ENCODE results near the gene CABYR. TPM values are rescaled to one million over a fixed set of nuclear protein-coding genes. Genes with fewer than 3 reads are reported as not detected.

Gene CABYR
- total RNA-seq, 2 experiments from 2014 or later: 1.3 to 2.1 TPM

DNA sequence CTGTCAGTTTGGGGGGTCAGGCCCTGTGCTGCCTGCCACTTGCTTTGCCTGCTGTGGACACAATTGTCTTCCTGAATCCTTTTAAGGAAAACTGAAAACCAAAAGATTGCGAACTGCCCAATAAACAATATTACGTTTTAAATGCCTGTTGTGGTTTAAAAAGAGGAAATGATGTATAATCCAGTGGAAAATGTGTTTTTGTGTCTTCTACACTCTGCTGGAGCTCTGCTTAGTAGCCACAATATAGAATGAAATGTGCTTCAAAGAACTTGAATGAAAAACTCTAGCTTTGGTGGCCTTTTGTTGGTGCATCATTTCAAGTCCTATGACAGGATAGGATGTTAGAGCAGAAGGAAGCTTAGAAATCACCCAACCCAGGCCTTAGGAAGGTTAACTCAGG is 23.2 kb upstream of the CABYR start:
- Mint-ChIP-seq H3K4me1 (ENCODE audit: low read depth) (peaks cover 39% of the 10 kb centered on the region), H3K4me3 (no peak overlapping the region), H3K36me3 (ENCODE audit: low read depth) (peaks cover 27% of the 10 kb centered on the region), H3K27me3 (no peaks in the 10 kb centered on the region), H3K27ac (peak overlapping the region; percentile 81), H3K9me3 (no peaks in the 10 kb centered on the region)
- POLR2A ChIA-PET: interaction anchor here (1.0 to 2.3 kb wide), 2 partner anchors 11 to 23 kb away, joined by 3 to 8 read pairs; no protein-coding TSS in a partner anchor
- ATAC-seq (peak; percentile 41), DNase-seq (no peak)
- TF ChIP-seq, protein P1, sequence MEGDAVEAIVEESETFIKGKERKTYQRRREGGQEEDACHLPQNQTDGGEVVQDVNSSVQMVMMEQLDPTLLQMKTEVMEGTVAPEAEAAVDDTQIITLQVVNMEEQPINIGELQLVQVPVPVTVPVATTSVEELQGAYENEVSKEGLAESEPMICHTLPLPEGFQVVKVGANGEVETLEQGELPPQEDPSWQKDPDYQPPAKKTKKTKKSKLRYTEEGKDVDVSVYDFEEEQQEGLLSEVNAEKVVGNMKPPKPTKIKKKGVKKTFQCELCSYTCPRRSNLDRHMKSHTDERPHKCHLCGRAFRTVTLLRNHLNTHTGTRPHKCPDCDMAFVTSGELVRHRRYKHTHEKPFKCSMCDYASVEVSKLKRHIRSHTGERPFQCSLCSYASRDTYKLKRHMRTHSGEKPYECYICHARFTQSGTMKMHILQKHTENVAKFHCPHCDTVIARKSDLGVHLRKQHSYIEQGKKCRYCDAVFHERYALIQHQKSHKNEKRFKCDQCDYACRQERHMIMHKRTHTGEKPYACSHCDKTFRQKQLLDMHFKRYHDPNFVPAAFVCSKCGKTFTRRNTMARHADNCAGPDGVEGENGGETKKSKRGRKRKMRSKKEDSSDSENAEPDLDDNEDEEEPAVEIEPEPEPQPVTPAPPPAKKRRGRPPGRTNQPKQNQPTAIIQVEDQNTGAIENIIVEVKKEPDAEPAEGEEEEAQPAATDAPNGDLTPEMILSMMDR (IDR thresholded peaks at IDR 0.05): no peak
- CTCF ChIA-PET: interaction anchor here (1.1 to 2.9 kb wide), 6 partner anchors 25 to 197 kb away, joined by 3 to 10 read pairs (median 4); no protein-coding TSS in a partner anchor
- intact Hi-C loops (cut with micrococcal nuclease): loop anchor here (2.0 to 5.0 kb wide), 2 partner anchors 38 to 97 kb away; no protein-coding TSS in a partner anchor

DNA sequence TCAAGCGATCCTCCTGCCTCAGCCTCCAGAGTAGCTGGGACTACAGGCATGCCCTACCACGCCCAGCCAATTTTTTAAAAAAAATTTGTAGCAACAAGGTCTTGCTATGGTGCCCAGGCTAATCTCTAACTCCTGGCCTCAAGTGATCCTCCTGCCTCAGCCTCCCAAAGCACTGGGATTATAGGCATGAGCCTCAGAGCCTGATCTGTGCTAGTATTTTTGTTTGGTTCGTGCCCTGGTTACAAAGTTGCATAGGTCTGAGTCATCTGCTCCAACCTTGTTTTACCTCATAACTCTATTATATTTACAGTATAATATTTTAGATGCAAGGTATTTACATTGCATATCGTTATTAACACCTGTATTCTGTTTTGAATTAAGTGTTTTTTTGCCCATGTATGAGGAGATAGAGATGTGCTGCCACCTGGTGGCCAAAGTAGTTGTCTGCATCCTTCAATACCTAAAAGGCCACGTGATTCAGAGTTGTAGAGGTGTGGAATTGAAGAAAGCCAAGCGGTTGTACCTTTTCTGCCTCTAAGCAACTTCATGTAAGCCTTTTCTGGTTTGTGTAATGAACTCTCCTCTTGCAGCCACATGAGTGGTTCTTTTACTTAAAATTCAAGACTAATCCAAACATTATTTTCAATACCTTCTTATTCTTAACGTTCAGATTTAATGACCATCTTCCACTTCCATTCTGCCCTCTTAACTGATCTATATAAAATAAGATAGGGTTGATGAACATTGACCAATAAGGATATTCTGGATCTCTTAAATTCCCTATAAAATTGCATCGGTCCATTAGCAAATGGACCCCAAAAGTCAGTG is 19.9 kb upstream of the CABYR start:
- peak; percentile 80 for ATAC-seq
- intact Hi-C loops (cut with micrococcal nuclease): loop anchor here (2.0 to 5.0 kb wide), 2 partner anchors 42 to 154 kb away; no protein-coding TSS in a partner anchor
- Mint-ChIP-seq H3K4me3 (no peak overlapping the region), H3K27ac (no peak overlapping the region), H3K9me3 (no peaks in the 10 kb centered on the region), H3K36me3 (ENCODE audit: low read depth) (peaks cover 39% of the 10 kb centered on the region), H3K27me3 (no peaks in the 10 kb centered on the region), H3K4me1 (ENCODE audit: low read depth) (peaks cover 24% of the 10 kb centered on the region)
- ChIA-PET CTCF (interaction anchor here (0.7 to 1.8 kb wide), 16 partner anchors 14 to 496 kb away, joined by 3 to 5 read pairs (median 4); no protein-coding TSS in a partner anchor), POLR2A (no interaction called here)
- peak; percentile 90 for DNase-seq
- TF ChIP-seq, protein P1 (IDR thresholded peaks at IDR 0.05): peak; percentile 95

DNA sequence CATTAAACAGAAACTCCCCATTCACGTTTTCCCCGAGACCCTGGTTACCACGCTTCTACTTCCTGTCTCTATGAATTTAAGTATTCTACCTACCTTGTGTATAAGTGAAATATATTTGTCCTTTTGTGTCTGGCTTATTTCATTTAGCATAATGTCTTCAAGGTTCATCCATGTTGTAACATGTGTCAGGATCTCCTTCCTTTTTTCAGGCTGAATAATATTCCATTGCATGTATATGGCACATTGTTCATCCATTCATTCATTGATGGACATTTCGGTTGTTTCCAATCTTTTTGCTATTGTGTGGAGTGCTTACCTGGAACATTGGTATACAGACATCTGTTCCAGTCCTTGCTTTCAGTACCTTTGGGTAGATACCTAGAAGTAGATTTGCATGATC is 18.2 kb upstream of the CABYR start:
- H3K9me3 Mint-ChIP-seq: no peaks in the 10 kb centered on the region
- ChIA-PET CTCF (interaction anchor here (1.1 to 1.8 kb wide), 2 partner anchors 11 to 13 kb away, joined by 3 to 5 read pairs; no protein-coding TSS in a partner anchor), POLR2A (no interaction called here)
- H3K4me1 Mint-ChIP-seq (ENCODE audit: low read depth): peaks cover 7% of the 10 kb centered on the region
- no peak overlapping the region for H3K4me3 Mint-ChIP-seq
- intact Hi-C loops (cut with micrococcal nuclease): loop anchor here (10.0 kb wide), 1 partner anchor 296 kb away; no protein-coding TSS in a partner anchor
- no peak overlapping the region for H3K27ac Mint-ChIP-seq
- ATAC-seq (no peak), DNase-seq (no peak)
- H3K36me3 Mint-ChIP-seq (ENCODE audit: low read depth): peaks cover 36% of the 10 kb centered on the region
- H3K27me3 Mint-ChIP-seq: no peaks in the 10 kb centered on the region
- TF ChIP-seq, protein P1 (IDR thresholded peaks at IDR 0.05): no peak

DNA sequence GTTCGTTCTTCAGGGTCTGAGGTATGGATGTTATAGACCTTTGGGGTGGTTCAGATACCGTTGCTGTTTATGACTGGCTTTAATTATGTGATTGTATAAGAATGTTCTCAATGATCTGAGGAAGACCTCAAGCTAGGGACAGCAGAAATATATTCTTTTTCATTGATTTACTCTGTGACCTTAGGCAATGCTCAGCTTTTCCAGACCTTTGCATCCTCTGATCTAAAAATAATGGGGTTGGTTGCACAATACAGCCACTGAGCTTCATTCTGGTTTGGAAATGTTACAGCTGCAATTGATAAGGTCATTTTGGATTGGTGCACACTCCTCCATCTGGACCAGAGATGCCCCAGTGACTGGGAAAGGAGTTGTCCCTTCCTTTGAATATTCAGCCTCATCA is 17.2 kb upstream of the CABYR start:
- Mint-ChIP-seq H3K36me3 (ENCODE audit: low read depth) (peaks cover 32% of the 10 kb centered on the region), H3K9me3 (no peaks in the 10 kb centered on the region), H3K27me3 (no peaks in the 10 kb centered on the region), H3K4me1 (ENCODE audit: low read depth) (peaks cover 3% of the 10 kb centered on the region), H3K27ac (no peak overlapping the region), H3K4me3 (no peak overlapping the region)
- TF ChIP-seq, protein P1 (IDR thresholded peaks at IDR 0.05): no peak
- DNase-seq (no peak), ATAC-seq (no peak)
- intact Hi-C loops (cut with micrococcal nuclease): loop anchor here (10.0 kb wide), 1 partner anchor 297 kb away; no protein-coding TSS in a partner anchor
- POLR2A ChIA-PET: no interaction called here
- CTCF ChIA-PET: interaction anchor here (0.9 to 1.6 kb wide), 3 partner anchors 10 to 203 kb away, joined by 3 to 5 read pairs (median 3); no protein-coding TSS in a partner anchor
